GM21619 (cell line): ENCODE data around the gene RAP1GAP.

Source experiments
- ATAC-seq: cut with Tn5 transposase; IDR thresholded peaks from one replicate; pipeline ENCODE4 v1.9.1; 2021; ENCODE audit not compliant: unreplicated experiment

The RAP1GAP gene

GRCh38 chr1:21553116-21553926 is 115.8 kb downstream of the RAP1GAP start:
- no peak for ATAC-seq

DNA sequence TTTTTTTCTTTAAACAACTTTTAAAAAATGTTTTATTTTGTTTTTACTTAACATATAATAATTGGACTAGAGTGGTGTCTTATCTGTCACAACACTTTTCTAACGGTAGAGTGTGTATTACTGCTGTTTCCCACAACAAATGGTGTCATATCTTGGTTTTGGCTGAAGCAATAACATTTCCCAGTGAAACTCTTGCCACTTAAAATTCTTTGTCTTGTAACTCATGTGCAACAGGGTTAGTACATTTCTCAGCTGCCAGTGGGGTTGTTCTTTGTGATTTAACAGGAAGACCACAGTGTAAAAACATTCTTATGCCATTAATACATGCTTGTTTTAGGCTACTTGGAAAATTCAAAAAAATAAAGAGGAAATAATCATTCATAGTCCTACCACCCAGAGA is 116.4 kb downstream of the RAP1GAP start:
- no peak for ATAC-seq

DNA sequence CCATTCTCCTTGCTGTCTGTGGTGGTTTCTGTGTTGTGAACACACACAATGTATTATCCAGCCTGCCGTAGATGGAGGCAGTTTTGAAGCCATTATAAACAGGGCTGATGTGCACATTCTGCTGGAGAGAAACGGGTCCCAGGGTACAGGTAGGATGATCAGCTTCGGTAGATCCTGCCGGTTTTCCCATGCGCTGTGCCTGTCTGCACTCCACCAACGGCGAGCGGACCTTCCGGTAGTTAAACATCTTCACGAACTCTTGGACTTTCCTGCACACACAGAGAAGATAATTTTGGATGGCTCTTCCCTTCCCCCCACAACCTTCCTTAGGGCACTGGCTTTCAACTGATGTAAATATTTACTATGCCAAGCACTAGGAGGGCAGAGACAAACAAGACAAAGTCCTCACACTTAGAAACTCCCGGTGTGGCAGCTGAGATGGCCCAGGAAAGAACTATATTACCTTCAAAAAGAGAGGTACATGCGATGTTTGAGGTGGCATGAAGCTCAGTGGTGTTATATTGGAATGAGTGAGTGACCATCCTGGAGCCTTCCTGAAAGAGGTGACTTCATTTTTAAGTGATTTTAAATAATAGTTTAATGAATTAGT is 118.2 kb downstream of the RAP1GAP start:
- no peak for ATAC-seq

- ATAC-seq = no peak
Observed at GRCh38 chr1:21550097-21550496, 119.1 kb downstream of the RAP1GAP start.

GRCh38 chr1:21547876-21548275 is 121.3 kb downstream of the RAP1GAP start:
- no peak for ATAC-seq
